IPS-20b (cell line): ENCODE measurements around the gene NUBPL.

ENCODE experiments used
- H3K27ac ChIP-seq: one replicate; pipeline ENCODE4 v1.5.1; 2013; ENCODE audit warnings: low read length
- H3K27me3 ChIP-seq: 2 replicates; pipeline ENCODE4 v1.6.1; 2013; ENCODE audit warnings: mild to moderate bottlenecking, low read length, inconsistent platforms; ENCODE audit not compliant: insufficient read depth
- H3K36me3 ChIP-seq: 2 replicates; pipeline ENCODE4 v1.6.1; 2013; ENCODE audit warnings: low read depth, mild to moderate bottlenecking, inconsistent platforms, low read length, moderate library complexity; ENCODE audit not compliant: insufficient read depth
- H3K4me1 ChIP-seq: 2 replicates; pipeline ENCODE4 v1.6.1; 2013; ENCODE audit warnings: mild to moderate bottlenecking, control low read depth, inconsistent platforms, low read length, moderate library complexity; ENCODE audit not compliant: insufficient read depth
- H3K4me3 ChIP-seq: 2 replicates; pipeline ENCODE4 v1.5.1; 2013; ENCODE audit warnings: mild to moderate bottlenecking, low read length, inconsistent platforms
- H3K9ac ChIP-seq: 2 replicates; pipeline ENCODE4 v1.6.1; 2013; ENCODE audit warnings: low read depth, mild to moderate bottlenecking, inconsistent platforms, low read length, moderate library complexity
- H3K9me3 ChIP-seq: 2 replicates; pipeline ENCODE4 v1.6.1; 2013; ENCODE audit warnings: mild to moderate bottlenecking, low read depth, low read length, inconsistent platforms; ENCODE audit not compliant: insufficient read depth

Gene NUBPL

GRCh38 chr14:31752867-31753661 is 191.9 kb downstream of the NUBPL start:
- no peaks in the 10 kb centered on the region for H3K4me1 ChIP-seq
- no peaks in the 10 kb centered on the region for H3K27me3 ChIP-seq
- H3K9me3 ChIP-seq: peaks cover 8% of the 10 kb centered on the region
- H3K36me3 ChIP-seq: no peaks in the 10 kb centered on the region
- H3K4me3 ChIP-seq: no peak overlapping the region
- no peak overlapping the region for H3K27ac ChIP-seq
- H3K9ac ChIP-seq: no peak overlapping the region

- Histone ChIP-seq H3K4me3 (no peak overlapping the region), H3K9ac (no peak overlapping the region), H3K4me1 (no peaks in the 10 kb centered on the region), H3K27ac (no peak overlapping the region), H3K9me3 (no peaks in the 10 kb centered on the region), H3K27me3 (no peaks in the 10 kb centered on the region), H3K36me3 (no peaks in the 10 kb centered on the region)
Measured at GRCh38 chr14:31758941-31759340, 197.7 kb downstream of the NUBPL start.

GRCh38 chr14:31760277-31760676 is 199.1 kb downstream of the NUBPL start:
- Histone ChIP-seq H3K4me3 (no peak overlapping the region), H3K9me3 (no peaks in the 10 kb centered on the region), H3K36me3 (no peaks in the 10 kb centered on the region), H3K27ac (no peak overlapping the region), H3K4me1 (no peaks in the 10 kb centered on the region), H3K9ac (no peak overlapping the region), H3K27me3 (no peaks in the 10 kb centered on the region)

- no peaks in the 10 kb centered on the region for H3K9me3 ChIP-seq
- no peak overlapping the region for H3K4me3 ChIP-seq
- no peak overlapping the region for H3K9ac ChIP-seq
- H3K36me3 ChIP-seq: no peaks in the 10 kb centered on the region
- no peaks in the 10 kb centered on the region for H3K27me3 ChIP-seq
- H3K27ac ChIP-seq: no peak overlapping the region
- no peaks in the 10 kb centered on the region for H3K4me1 ChIP-seq
Measured at GRCh38 chr14:31761325-31761724, 200.1 kb downstream of the NUBPL start.

- no peaks in the 10 kb centered on the region for H3K9me3 ChIP-seq
- H3K9ac ChIP-seq: no peak overlapping the region
- H3K27me3 ChIP-seq: no peaks in the 10 kb centered on the region
- H3K27ac ChIP-seq: no peak overlapping the region
- H3K4me1 ChIP-seq: no peaks in the 10 kb centered on the region
- no peaks in the 10 kb centered on the region for H3K36me3 ChIP-seq
- H3K4me3 ChIP-seq: no peak overlapping the region
Measured at GRCh38 chr14:31763041-31763440, 201.8 kb downstream of the NUBPL start.

- no peak overlapping the region for H3K9ac ChIP-seq
- H3K4me1 ChIP-seq: no peaks in the 10 kb centered on the region
- H3K36me3 ChIP-seq: no peaks in the 10 kb centered on the region
- no peak overlapping the region for H3K4me3 ChIP-seq
- H3K27me3 ChIP-seq: no peaks in the 10 kb centered on the region
- H3K9me3 ChIP-seq: no peaks in the 10 kb centered on the region
- H3K27ac ChIP-seq: no peak overlapping the region
Measured at GRCh38 chr14:31766315-31766892, 205.2 kb downstream of the NUBPL start.

- H3K9ac ChIP-seq: no peak overlapping the region
- no peaks in the 10 kb centered on the region for H3K27me3 ChIP-seq
- no peak overlapping the region for H3K4me3 ChIP-seq
- H3K9me3 ChIP-seq: no peaks in the 10 kb centered on the region
- H3K36me3 ChIP-seq: no peaks in the 10 kb centered on the region
- H3K27ac ChIP-seq: no peak overlapping the region
- no peaks in the 10 kb centered on the region for H3K4me1 ChIP-seq
Measured at GRCh38 chr14:31768355-31768754, 207.2 kb downstream of the NUBPL start.

- Histone ChIP-seq H3K27ac (no peak overlapping the region), H3K4me3 (no peak overlapping the region), H3K4me1 (no peaks in the 10 kb centered on the region), H3K27me3 (no peaks in the 10 kb centered on the region), H3K9ac (no peak overlapping the region), H3K9me3 (no peaks in the 10 kb centered on the region), H3K36me3 (no peaks in the 10 kb centered on the region)
Measured at GRCh38 chr14:31770271-31770670, 209.1 kb downstream of the NUBPL start.

- H3K9me3 ChIP-seq: peaks cover 25% of the 10 kb centered on the region
Measured at GRCh38 chr14:31774567-31774966, 213.4 kb downstream of the NUBPL start.

GRCh38 chr14:31777312-31777711 is 216.1 kb downstream of the NUBPL start:
- Histone ChIP-seq H3K4me1 (no peaks in the 10 kb centered on the region), H3K27me3 (no peaks in the 10 kb centered on the region), H3K9ac (no peak overlapping the region), H3K4me3 (no peak overlapping the region), H3K9me3 (peaks cover 53% of the 10 kb centered on the region), H3K27ac (no peak overlapping the region), H3K36me3 (no peaks in the 10 kb centered on the region; the same call in 1 of the 2 replicates)

More at GRCh38 chr14:31774567-31774966, 213.4 kb downstream of the NUBPL start:
- no peaks in the 10 kb centered on the region for H3K27me3 ChIP-seq
- H3K36me3 ChIP-seq: no peaks in the 10 kb centered on the region
- H3K4me3 ChIP-seq: no peak overlapping the region
- no peak overlapping the region for H3K27ac ChIP-seq
- H3K9ac ChIP-seq: no peak overlapping the region
- H3K4me1 ChIP-seq: no peaks in the 10 kb centered on the region

GRCh38 chr14:31781578-31781977 is 220.4 kb downstream of the NUBPL start:
- Histone ChIP-seq H3K4me3 (no peak overlapping the region), H3K27ac (no peak overlapping the region), H3K9me3 (peaks cover 76% of the 10 kb centered on the region), H3K9ac (no peak overlapping the region), H3K27me3 (no peaks in the 10 kb centered on the region), H3K4me1 (no peaks in the 10 kb centered on the region), H3K36me3 (no peaks in the 10 kb centered on the region; the same call in 1 of the 2 replicates)

GRCh38 chr14:31785574-31785973 is 224.4 kb downstream of the NUBPL start:
- Histone ChIP-seq H3K4me3 (no peak overlapping the region), H3K4me1 (no peaks in the 10 kb centered on the region), H3K36me3 (no peaks in the 10 kb centered on the region; the same call in 1 of the 2 replicates), H3K27me3 (no peaks in the 10 kb centered on the region), H3K27ac (no peak overlapping the region), H3K9ac (no peak overlapping the region), H3K9me3 (peaks cover 50% of the 10 kb centered on the region)
